ENCODE measurements around the gene DMTF1. TPM values are rescaled to one million over a fixed set of nuclear protein-coding genes. Genes with fewer than 3 reads are reported as not detected.

DMTF1 gene
- total and polyA plus RNA-seq, 9 of the 15 experiments (the other 6 are each of a cell fraction or from before 2014, with no cell fraction given) = 25.7 to 208 (median 74.7) TPM

- peak; percentile 91 to 93 for TF ChIP-seq NCOA2 (IDR thresholded peaks at IDR 0.05; ENCODE audit: partially characterized antibody in 2 of 2)
- no peak for TF ChIP-seq RFX5 (IDR thresholded peaks at IDR 0.05; ENCODE audit: low read depth, low read length)
- TF ChIP-seq ESRRB (CRISPR knock-in tag; IDR thresholded peaks at IDR 0.05; ENCODE audit: borderline replicate concordance) = no peak
- TF ChIP-seq ZNF143 (CRISPR knock-in tag; IDR thresholded peaks at IDR 0.05) = no peak
- TF ChIP-seq RCOR1 (IDR thresholded peaks at IDR 0.05; ENCODE audit: borderline replicate concordance in 1 of 2, low read depth in 2 of 2, low read length in 2 of 2) = peak; percentile 66 to 97; a peak in 3 of 4 replicates
- peak; percentile 98 for TF ChIP-seq PML (IDR thresholded peaks at IDR 0.05; ENCODE audit: low read length)
- TF ChIP-seq THAP12 (CRISPR knock-in tag; IDR thresholded peaks at IDR 0.05) = no peak
- TF ChIP-seq MAZ (CRISPR knock-in tag; conservative IDR thresholded peaks at IDR 0.05 in 1 of 2, IDR thresholded peaks at IDR 0.05 in 1 of 2) = peak; percentile 55 to 71; a peak in 3 of 4 replicates
- peak in 1 of 2 experiments; percentile 94; a peak in 2 of 4 replicates for TF ChIP-seq TEAD1 (CRISPR knock-in tag; IDR thresholded peaks at IDR 0.05)
- no peak for TF ChIP-seq ARID2 (IDR thresholded peaks at IDR 0.05)
- no peak for TF ChIP-seq NFYB (IDR thresholded peaks at IDR 0.05; ENCODE audit: extremely low read depth, insufficient read length)
- no peak for TF ChIP-seq PREB (CRISPR knock-in tag; IDR thresholded peaks at IDR 0.05)
- TF ChIP-seq YY1 (IDR thresholded peaks at IDR 0.05; ENCODE audit: borderline replicate concordance in 1 of 3, control insufficient read depth in 1 of 3, extremely low read depth in 1 of 3, insufficient read depth in 3 of 3, insufficient read length in 1 of 3, insufficient replicate concordance in 2 of 3, low read depth in 1 of 3, low read length in 2 of 3) = no peak
- no peak for TF ChIP-seq COPS2 (conservative IDR thresholded peaks at IDR 0.05)
- no peak for TF ChIP-seq NELFE (IDR thresholded peaks at IDR 0.05; ENCODE audit: insufficient read depth, insufficient read length)
- TF ChIP-seq ZNF766 (CRISPR knock-in tag; conservative IDR thresholded peaks at IDR 0.05) = peak; percentile 82
- peak; percentile 87 for TF ChIP-seq ILF3 (IDR thresholded peaks at IDR 0.05; ENCODE audit: borderline replicate concordance)
- peak; percentile 57; the same call in 1 of the 2 replicates for TF ChIP-seq RAD51 (IDR thresholded peaks at IDR 0.05; ENCODE audit: borderline replicate concordance, low read depth)
- peak; percentile 81 for TF ChIP-seq ZBTB26 (CRISPR knock-in tag; IDR thresholded peaks at IDR 0.05)
- no peak for TF ChIP-seq SREBF2 (CRISPR knock-in tag; IDR thresholded peaks at IDR 0.05)
- TF ChIP-seq TRIM28 (IDR thresholded peaks at IDR 0.05) = peak; percentile 67; the same call in 1 of the 2 replicates
- TF ChIP-seq ZEB2 (IDR thresholded peaks at IDR 0.05) = peak; percentile 96
- no peak for TF ChIP-seq ZNF263 (CRISPR knock-in tag; IDR thresholded peaks at IDR 0.05; ENCODE audit: borderline replicate concordance)
- TF ChIP-seq NR1H2 (CRISPR knock-in tag; IDR thresholded peaks at IDR 0.05) = no peak
- TF ChIP-seq FOSL1 (tag; conservative IDR thresholded peaks at IDR 0.05) = peak; percentile 96
- no peak for TF ChIP-seq MCM7 (IDR thresholded peaks at IDR 0.05)
Observed at GRCh38 chr7:87140271-87140748, 11.9 kb upstream of the DMTF1 start (continued).

Measured in K562 (cell line).